Activated T-cell treated with anti-CD3 and anti-CD28 coated beads for 4 hours (primary cell): ENCODE data around the gene BTG4.

Source experiments
- DNase-seq: peaks from one replicate; pipeline ENCODE4 v3.0.0-alpha.2; 2020

The BTG4 gene

DNA sequence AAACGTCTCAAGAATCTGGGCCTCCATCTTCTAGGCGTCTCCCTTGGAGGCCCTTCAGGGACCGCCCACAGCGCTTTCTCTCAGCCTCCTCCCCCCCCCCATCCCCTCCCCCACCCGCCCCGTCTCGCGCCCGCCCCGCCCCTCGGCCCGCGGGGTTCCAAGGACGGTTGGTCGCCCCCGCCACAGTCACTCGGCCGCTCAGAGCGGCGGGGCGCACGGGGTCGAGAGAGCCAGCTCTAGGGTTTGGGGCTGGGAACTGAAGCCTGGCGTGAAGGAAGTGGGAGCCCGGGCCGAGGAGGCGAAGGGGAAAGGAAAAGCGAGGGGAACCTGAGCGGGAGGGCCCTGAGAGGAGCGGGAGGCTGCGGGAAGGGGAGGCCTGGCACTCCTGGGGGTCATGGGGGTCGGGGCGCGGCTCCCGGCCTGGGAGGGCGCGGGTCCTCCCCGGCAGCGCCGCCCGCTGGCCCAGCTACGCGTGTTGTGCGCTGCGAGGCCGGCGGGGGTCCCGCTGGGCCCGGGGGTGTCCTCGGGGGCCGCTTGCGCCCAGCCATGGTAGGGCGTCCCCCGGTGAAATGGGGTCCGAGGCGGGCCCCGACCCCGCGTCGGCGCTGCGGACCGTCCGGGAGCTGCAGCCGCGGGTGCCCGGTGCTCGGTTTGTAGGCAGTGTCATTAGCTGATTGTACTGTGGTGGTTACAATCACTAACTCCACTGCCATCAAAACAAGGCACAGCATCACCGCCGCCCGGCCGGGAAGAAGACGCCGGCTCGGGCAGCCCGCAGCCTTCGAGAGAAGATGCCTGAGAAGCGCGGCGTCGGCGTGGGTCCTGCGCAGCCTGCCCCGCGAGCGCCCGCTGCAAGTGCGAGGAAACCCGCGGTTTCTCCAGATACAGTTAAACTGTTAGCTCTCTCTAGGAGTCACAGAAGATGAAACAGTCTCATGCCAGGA, at the start of gene BTG4:
Gene BTG4, minus strand, starts transcription at position 91 of the 944 bp plus-strand sequence. CDS start 13,610 bp downstream, outside the sequence.
- DNase-seq: no peak

DNA sequence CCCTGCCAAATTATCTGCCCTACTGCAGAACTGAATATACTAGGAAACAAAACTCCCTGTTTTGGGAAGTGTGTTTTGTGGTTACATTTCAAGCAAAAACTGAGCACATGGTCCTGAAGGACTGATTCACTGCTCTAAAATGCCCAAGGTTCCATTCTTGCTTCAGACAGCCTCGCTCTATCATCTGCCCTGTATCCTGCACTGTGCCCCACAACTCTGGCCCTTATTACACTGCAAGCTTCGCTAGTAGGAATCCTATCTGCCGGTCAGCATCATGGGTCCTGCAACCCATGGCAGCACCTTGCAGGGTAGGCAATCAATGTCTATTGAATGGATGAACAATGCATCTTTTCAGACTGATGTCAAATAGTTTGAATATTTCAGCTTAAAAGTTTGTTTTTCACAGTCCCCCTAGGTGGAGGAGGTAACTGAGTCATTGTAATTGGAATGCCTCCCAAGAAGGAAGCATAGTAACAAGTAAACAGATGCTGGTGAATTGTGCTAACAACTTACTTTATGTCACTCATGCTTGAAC, 49.7 kb upstream of the BTG4 start:
- no peak for DNase-seq

DNA sequence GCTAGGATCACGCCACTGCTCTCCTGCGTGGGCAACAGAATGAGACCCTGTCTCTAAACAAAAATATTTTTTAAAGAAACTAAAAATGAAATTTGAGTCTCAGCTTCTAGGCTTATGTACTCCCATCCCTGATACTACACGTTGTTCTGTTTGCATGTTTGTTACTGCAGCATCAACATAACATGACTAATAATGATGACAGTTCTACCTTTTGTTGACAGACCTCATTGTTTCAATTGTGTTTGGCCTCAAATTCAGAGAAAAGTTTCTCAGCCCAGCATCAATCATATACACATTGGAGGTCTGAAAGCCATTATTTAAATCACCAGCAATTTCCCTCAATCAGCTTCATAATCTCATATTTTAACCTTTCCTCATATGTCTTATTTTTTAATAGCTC, 49.1 kb upstream of the BTG4 start:
- DNase-seq: no peak

DNA sequence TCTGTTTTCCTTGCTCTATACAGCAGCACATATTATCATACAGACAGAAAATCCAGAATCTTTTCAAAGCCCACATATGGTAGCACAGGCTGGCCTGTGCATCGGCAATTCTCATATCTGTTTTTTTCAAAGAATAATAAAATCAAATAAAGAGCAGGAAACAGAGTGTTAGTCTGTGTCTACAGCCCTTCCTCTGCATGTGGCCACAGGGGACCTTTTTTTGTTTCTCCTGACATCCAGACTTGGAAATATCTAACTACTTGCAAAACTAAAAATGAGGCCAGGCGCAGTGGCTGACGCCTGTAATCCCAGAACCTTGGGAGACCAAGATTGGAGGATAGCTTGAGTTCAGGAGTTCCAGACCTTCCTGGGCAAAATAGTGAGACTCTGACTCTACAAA, 48.6 kb upstream of the BTG4 start:
- no peak for DNase-seq

DNA sequence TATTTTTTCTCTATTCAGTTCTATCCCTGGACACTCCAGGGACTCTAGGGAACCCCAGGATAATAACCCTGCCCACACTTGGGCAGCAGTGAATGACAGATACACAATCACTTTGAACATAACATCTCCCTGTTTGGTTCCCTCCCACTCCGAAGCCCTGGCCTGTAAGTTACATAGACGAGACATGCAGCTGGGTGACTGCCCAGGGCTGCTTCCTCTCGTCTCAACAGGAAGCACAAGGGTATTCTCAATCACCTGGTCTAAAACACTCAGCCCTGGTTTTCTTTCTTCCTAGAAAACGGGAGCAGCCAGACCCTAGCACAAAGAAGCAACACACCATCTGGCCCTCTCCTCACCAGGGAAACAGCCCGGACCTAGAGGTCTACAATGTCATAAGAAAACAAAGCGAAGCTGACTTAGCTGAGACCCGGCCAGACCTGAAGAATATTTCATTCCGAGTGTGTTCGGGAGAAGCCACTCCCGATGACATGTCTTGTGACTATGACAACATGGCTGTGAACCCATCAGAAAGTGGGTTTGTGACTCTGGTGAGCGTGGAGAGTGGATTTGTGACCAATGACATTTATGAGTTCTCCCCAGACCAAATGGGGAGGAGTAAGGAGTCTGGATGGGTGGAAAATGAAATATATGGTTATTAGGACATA, 47.7 kb upstream of the BTG4 start:
- DNase-seq: no peak

DNA sequence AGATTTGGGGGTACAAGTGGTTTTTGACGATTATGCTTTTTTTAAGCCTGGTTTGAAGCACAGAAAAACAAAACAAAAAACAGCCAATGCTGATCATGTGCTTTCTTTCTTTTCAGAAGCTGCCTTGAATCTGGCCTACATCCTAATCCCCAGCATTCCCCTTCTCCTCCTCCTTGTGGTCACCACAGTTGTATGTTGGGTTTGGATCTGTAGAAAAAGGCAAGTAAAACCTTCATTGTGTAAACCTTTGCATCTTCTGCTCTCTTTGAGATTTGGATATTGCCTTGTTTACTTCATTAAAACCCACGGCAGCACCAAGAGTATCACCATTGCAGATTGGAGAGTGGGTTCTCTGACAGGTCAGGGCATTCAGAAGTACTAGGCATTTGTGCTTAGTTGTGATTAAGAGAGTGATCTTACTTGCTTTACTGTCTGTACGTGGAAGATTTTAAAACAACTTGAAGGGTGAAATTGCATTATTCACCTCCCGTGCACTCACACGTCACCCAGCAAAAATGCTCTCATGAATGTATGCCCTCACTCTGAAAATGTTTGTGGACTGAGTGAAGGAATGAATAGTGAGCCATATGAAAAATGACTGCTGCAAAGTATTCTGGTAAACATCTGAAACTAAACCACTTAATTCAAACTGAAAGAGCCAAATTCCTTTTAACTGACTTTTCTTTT, 45.4 kb upstream of the BTG4 start:
- DNase-seq: no peak

DNA sequence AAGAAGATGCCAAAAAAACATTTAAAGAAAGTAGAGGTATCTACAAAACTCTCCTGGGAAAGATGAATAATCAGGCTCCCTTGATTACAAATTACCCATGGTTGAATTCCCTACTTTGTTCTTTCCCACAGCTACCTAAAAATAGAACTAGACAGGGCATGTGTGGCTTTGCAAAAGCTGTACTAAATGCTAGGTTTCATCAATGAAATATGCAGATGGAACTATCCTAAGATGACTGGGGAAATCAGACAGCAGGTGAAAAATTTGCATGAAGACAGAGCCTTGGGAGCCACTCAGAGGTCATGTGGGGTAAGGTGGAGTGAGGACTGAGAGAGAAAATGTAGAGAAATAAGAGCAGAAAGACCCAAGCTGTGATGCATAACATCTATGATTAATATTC, 43.1 kb upstream of the BTG4 start:
- no peak for DNase-seq

DNA sequence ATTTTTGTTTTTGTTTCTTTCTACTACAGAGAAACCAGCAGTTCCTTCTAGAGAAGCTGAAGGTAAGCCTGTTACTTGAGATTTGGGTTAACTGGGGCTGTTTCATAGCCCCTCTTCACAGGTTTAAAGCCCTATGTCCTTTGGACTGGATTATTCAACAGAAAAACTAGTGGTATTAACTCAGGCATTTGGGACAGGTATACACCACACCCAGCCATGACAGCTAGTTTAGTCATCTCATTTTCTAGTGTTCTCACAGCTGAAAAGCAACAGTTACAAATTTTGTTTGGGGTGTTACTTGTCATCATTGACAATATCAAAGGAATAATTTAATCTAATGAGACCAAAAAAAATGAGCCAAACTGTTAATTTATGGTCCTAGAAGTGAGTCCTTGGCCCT, 42.3 kb upstream of the BTG4 start:
- DNase-seq: no peak

DNA sequence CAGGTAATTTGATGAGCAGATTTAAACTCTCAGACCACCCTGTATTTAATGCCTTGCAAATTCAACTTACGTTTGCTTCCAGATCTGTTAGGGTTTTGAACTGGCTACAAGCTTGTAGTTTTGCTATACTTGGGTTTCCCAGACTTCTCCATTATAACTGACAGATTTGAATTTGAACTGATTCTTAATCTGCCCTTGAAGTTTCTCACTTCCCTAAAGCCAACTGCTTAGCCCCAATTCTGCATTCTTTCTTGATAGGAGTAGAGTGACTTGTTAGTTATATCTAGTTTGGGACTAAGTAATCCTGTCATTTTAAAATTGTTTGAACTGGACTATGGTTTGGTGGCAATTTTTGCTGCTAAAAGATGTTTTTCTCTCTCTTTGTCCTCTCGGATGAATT, 38.1 kb upstream of the BTG4 start:
- no peak for DNase-seq

DNA sequence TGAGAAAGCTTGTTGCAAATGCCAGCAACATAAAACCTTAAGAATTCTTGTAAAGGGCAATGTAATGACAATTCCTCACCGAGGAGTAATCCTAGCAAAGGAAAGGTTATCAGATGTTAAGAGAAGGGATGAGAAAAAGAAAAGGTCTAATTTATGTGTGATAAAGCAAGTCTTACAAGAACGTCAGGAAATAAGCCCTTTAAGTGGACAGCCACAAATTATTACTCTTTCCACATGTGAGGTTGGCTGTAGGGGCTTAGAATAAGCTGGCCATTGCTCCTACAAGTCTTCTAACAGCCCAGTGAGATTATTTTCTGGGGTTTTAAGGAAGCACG, 37.6 kb upstream of the BTG4 start:
- DNase-seq: no peak

DNA sequence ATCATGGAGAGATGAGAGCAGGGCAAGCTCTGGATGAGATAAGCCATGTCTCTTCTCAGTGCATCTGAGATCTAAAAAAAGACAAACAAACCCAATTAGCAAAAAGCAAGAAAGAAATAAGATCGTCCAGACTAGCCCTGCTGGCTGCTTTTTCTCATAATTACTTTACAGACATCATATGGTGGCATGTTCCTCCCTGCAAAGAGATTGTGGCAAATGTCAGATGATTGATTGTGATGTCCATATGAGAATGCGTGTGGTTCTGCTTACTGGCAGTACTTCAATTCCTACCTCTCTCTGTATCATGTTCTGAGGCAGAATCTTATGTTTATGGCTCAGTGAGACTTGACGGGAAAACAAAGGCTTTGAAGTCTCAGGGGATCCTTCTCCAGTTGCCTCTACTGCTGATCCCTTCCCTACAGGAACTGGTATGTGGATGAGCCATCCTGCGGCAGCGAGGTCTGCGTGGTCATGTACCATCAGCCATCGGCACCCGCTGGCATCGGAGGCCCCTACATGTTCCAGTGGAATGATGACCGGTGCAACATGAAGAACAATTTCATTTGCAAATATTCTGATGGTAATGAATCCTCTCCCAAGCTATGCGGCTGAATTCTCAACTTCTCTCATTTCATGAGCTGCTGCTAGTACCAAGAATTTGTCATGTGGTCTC, 37.1 kb upstream of the BTG4 start:
- no peak for DNase-seq

DNA sequence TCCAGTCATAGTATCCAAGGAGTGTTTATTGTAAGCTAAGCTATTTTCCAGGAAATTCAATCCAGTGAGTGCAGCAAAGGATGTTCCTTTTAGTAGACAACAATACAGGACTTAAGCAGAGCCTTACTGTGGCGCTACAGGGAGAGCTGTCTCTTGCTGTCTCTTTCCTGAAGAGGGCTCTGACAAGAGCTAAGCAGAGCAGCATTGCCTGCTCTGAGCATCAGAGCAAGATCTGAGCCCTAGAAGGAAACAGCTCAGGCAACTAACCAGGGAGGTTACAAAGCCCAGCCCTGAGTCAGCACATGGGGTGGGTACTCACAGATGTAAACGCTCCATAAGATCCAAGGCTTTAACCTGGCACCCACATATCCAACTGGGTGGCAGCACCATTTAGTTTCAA, 36.3 kb upstream of the BTG4 start:
- no peak for DNase-seq

DNA sequence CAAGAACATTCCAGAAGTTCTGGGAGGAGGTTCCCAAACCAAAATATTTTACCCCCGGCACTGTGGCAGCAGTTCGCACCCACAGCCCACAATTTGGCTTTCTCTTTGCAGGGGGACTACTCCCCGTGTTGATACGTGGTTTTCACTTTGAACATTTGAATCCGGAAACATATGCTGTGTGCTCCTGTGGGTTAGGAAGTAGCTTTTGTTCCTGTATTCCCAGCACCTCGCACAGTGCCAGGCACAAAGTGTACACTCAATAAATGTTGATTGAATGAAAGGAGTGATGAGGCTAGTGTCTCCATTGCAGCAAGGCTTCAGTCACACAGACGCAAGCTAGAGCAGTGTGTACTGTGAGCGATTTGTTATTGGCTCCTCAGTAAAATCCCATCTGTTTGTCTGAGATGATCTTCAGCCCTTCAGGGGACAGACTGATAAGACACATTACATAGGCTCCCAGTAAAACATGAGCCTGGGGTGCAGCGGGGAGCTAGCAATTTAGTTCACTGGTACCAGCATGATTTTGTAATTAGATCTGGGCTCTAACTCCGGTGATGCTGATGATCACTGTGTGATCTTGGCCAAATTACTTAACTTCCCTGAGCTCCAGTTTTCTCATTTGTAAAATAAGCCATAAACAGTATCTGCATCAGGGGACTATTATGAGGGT, 30.6 kb upstream of the BTG4 start:
- no peak for DNase-seq

DNA sequence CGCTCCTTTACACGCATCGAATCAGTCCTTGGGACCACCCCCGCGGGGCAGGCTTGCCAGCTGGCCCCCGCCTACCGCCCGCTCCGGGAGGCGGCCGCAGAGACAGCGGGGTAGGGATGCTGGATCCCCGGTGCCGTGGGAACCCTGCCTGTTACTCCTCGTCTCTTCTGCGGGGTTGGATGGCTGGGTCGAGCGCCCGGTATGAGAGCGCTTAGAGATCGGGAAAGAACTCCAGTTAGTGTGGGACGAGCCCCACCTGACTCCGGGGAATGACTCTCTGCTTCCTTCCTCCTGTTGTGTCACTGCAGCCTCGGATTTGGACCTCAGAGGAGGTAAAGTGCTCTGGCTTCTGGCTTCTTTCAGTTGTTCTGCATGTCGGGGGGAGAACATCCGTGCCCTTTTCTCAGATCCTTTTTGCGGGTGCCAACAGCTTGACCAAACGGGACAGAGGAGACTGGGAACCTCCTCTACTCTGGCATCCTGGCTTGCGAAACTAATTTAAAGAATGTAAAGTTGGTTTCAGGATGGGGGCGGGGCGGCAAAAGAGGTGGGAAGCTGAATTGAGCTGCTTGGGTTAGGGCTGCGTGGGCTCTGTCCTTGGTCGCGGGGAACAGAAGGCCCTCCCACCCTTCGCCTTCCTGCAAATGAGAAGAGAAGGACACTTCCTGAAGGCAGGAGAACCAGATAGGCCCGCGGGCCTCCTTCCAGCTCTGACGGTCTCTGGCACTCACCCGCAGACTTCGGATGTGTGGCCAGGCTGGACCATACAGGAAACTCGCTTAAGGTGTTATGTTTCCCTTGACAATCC, 29.3 kb upstream of the BTG4 start:
- no peak for DNase-seq

DNA sequence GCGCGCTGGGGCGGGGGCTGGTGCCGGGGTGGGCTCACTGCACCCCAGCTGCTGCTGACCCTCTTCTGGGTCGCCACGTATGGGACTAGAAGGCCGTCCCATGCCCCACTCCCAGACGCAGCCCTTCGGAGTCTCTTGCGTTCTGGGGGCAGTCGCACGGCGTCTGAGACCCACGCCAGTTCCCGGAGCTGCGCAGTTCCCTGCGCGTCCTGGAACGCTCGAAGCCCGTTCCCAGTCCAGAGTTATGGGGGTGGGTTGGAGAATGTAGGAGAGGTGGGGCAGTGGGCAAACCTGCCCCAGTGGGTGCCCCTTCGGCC, 28.7 kb upstream of the BTG4 start:
- no peak for DNase-seq

DNA sequence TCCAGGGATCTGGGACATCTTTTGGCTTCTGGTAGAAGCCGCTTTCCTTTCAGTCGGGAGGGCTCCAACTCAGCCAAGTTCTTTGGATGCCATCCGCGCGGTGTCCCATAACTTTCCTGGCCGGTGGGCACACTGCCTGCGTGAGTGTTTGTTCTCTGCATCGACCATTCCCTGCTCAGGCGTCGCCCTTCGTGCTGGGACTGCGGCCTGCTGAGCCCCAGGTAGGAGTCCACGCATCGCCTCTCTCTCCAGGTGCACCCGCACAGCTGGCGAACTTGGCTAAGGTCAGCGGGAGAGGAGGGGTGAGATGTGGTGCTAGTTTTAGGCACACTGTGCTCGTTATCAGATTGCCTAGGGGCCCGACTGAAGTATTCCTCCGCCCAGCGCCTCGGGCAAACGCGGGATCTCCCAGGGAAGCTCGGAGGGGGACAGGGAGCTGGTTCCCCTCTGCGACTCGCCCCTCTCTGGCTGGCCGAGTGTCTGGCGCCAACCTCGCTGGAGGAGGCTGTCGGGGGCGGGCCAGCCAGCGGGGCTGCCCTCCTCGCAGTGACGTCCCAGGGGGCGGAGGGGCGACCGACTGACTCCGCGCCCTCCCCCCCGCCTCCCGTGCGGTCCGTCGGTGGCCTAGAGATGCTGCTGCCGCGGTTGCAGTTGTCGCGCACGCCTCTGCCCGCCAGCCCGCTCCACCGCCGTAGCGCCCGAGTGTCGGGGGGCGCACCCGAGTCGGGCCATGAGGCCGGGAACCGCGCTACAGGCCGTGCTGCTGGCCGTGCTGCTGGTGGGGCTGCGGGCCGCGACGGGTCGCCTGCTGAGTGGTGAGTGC, 28.1 kb upstream of the BTG4 start, which contains the start of gene LAYN:
Gene LAYN, plus strand, starts transcription at position 607 of the 823 bp plus-strand sequence. Its CDS starts 124 bp downstream, at position 731.
- DNase-seq: no peak

DNA sequence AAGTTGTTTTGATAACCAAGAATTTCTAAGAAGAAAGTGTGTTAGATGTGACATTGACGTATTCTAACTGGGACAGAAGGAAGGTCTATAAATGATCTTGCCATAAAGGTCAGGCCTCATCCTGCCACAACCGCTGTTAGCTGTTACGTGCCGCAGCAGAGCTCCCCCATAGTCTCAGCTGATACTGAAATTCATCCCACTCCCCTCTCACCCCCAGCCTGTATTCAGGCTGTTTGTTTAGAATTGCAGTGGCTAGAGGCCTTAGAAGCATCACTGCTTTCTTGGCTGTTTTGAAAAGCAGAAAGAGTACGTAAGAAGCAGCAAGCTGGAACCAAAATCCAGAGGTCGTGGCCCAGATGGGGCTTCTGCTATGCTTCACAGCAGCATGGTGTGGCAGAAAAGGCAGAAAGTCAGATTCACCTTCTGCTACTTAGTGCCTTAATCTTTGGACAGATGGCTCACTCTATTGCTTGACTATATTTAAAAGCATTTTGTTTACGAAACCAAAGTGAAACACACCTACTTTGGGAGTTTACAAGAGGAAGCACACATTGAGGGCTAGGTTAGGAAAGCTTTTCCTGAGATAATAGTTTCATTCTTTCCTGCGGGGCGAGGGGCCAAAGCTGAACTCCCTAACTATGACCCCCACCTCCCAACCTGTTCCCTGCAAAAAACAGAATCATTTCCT, 27.4 kb upstream of the BTG4 start:
- DNase-seq: no peak

DNA sequence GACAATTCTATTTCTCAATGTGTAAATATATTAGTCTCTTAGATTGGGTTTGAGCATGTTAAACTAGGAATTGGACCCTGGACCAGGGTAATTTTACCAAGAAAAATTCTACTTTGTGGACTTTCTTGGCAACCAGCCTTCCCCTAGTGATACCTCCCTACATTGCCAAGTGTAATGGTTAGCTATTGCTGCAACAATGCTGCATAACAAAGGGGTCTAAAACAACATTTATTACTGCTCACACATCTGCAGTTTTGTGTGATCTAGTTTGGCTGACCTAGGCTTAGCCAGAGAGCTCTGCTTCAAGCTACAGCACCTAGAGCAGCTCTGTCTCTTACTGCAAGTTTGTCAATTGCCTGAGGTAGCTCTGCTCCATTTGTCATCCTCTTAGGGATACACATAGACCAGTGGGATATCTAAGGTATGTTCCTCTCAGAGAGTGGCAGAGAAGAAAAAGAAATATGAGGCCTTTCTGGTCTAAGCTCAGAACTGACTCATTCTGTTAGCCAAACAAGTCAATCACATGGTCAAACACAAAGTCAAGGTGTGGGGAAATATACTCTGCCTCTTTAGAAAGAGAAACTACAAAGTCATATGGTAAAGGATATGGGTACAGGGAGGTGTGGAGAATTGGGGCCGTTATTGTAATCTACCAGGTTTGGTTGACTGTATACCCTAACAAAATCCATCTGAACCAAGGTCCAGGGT, 26.4 kb upstream of the BTG4 start:
- DNase-seq: no peak

DNA sequence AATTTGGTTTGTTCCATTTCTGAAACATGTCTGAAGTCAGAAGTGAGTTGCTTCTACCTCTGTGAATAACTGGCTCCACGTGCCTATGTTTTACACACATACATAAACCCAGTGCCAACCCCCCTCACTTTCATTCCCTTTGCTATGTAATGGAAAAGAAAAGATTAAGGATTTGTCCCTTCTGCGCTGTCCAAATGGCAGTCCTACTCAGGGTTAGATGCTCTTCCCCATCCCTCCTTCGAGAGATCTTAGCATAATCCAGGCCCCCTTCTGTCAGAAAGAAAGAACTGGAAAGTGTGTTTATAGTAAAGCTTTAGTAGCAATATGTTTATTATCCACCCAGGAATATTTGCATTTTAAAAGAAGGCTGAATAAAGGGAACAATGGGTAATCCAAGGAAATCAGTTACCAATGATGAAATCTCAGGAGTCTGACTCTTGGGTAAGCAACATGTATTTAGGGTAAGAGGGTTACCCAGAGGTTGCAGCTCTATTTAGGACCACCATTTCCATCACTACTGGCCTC, 25.2 kb upstream of the BTG4 start:
- no peak for DNase-seq
